Neural progenitor cell (in vitro differentiated cells): ENCODE results near the gene GOLGA1.

Experiments used
- EZH2 ChIP-seq: fragments of 200-600 bp; sonication (generic); IDR thresholded peaks from 2 replicates; pipeline ENCODE4 v1.6.1; 2017; ENCODE audit warnings: antibody characterized with exemption, mild to moderate bottlenecking, moderate library complexity
- TF ChIP-seq, protein P1 (sequence below): fragments of 200-600 bp; sonication (generic); IDR thresholded peaks from 2 replicates; pipeline ENCODE4 v1.5.1; 2017; ENCODE audit warnings: antibody characterized with exemption, mild to moderate bottlenecking

DNA sequence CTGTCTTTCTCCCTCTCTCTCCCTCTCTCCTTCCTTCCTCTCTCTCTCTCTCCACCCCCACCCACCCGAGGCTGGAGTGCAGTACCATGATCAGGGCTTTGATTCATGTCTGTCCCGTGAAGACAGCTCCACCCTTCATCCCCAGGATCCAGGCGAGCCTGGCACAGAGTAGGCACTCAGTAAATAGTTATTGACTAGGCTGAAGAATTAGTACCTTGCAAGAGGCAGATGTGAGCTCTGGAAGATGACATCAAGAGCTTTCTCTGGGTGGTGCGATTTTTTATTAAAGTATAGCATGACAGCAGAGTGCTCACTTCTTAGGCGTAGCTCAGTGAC lies 111.6 kb downstream of the GOLGA1 start:
- TF ChIP-seq, protein P1, sequence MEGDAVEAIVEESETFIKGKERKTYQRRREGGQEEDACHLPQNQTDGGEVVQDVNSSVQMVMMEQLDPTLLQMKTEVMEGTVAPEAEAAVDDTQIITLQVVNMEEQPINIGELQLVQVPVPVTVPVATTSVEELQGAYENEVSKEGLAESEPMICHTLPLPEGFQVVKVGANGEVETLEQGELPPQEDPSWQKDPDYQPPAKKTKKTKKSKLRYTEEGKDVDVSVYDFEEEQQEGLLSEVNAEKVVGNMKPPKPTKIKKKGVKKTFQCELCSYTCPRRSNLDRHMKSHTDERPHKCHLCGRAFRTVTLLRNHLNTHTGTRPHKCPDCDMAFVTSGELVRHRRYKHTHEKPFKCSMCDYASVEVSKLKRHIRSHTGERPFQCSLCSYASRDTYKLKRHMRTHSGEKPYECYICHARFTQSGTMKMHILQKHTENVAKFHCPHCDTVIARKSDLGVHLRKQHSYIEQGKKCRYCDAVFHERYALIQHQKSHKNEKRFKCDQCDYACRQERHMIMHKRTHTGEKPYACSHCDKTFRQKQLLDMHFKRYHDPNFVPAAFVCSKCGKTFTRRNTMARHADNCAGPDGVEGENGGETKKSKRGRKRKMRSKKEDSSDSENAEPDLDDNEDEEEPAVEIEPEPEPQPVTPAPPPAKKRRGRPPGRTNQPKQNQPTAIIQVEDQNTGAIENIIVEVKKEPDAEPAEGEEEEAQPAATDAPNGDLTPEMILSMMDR, result no peak
- TF ChIP-seq EZH2, result no peak
